Testis (tissue), 3 donors: ENCODE results near the gene IL23A. TPM values are rescaled to one million over a fixed set of nuclear protein-coding genes. Genes with fewer than 3 reads are reported as not detected.

Experiments
- polyA plus RNA-seq: library from polyadenylated mRNA; stranded (reverse); fragments of 350-450 nt; fragmentation: Illumina TruSeq; extraction: RNeasy Lipid Tissue Mini Kit (QIAGEN cat#74804); gene quantifications from one replicate; pipeline ENCODE4 v1.2.3, GENCODE V29; 2014; ENCODE audit warnings: low read depth, low replicate concordance; ENCODE audit not compliant: insufficient read depth
- small RNA-seq, 2 donors: library from RNA; depleted of rRNA; stranded (forward); fragments of <200 nt; gene quantifications; one replicate each; pipeline ENCODE3, GENCODE V24; 2016
- total RNA-seq, 2 donors: library from RNA; depleted of rRNA; stranded (reverse); fragments of >200 nt; gene quantifications; one replicate each; pipeline ENCODE4 v1.2.3, GENCODE V29; 2016

Gene IL23A
- total and polyA plus RNA-seq, 3 donors from 2014 or later, result 8.1 to 34.9 (median 8.4) TPM

Small RNAs within 50 kb of the gene (small RNA-seq; reads per million reads assigned to genes)
- 0 reads per million in 2 donors for gene RNU7-40P

Other genes with a start within 250 kb of the IL23A start
- 10 to 100 TPM; 61.0 to 81.4 TPM for gene PA2G4, start 234.3 kb upstream of the IL23A start, total RNA-seq
- gene PA2G4, start 234.3 kb upstream of the IL23A start, polyA plus RNA-seq, result 190 TPM
- gene RPL41, start 222.3 kb upstream of the IL23A start, total RNA-seq, result 1,000 to 10,000 TPM; 1,066 to 1,985 TPM
- gene RPL41, start 222.3 kb upstream of the IL23A start, polyA plus RNA-seq, result 2,323 TPM
- gene ZC3H10, start 220.6 kb upstream of the IL23A start, total RNA-seq, result 10 to 100 TPM; 16.2 to 20.6 TPM
- gene ZC3H10, start 220.6 kb upstream of the IL23A start, polyA plus RNA-seq, result 12.4 TPM
- 10 to 100 TPM; 72.0 to 99.8 TPM for gene ESYT1, start 210.6 kb upstream of the IL23A start, total RNA-seq
- 50.8 TPM for gene ESYT1, start 210.6 kb upstream of the IL23A start, polyA plus RNA-seq
- 100 to 1,000 TPM; 229 to 428 TPM for gene MYL6B, start 186.3 kb upstream of the IL23A start, total RNA-seq
- gene MYL6B, start 186.3 kb upstream of the IL23A start, polyA plus RNA-seq, result 480 TPM
- gene MYL6, start 180.5 kb upstream of the IL23A start, total RNA-seq, result 1,000 to 10,000 TPM in 1 of 2 donors, 100 to 1,000 TPM in 1; 939 to 1,373 TPM
- gene MYL6, start 180.5 kb upstream of the IL23A start, polyA plus RNA-seq, result 1,271 TPM
- 100 to 1,000 TPM; 106 to 148 TPM for gene SMARCC2, start 149.4 kb upstream of the IL23A start, total RNA-seq
- gene SMARCC2, start 149.4 kb upstream of the IL23A start, polyA plus RNA-seq, result 69.5 TPM
- 10 to 100 TPM; 63.7 to 70.2 TPM for gene RNF41, start 117.0 kb upstream of the IL23A start, total RNA-seq
- 49.3 TPM for gene RNF41, start 117.0 kb upstream of the IL23A start, polyA plus RNA-seq
- 10 to 100 TPM; 27.5 to 30.4 TPM for gene NABP2, start 114.5 kb upstream of the IL23A start, total RNA-seq
- 40.8 TPM for gene NABP2, start 114.5 kb upstream of the IL23A start, polyA plus RNA-seq
- under 1 TPM in 1 of 2 donors, not detected in 1; 0.87 TPM for gene SLC39A5, start 108.8 kb upstream of the IL23A start, total RNA-seq
- 3.9 TPM for gene SLC39A5, start 108.8 kb upstream of the IL23A start, polyA plus RNA-seq
- gene ANKRD52, start 80.5 kb upstream of the IL23A start, total RNA-seq, result 10 to 100 TPM; 26.8 to 32.3 TPM
- gene ANKRD52, start 80.5 kb upstream of the IL23A start, polyA plus RNA-seq, result 20.1 TPM
- gene COQ10A, start 71.9 kb upstream of the IL23A start, total RNA-seq, result 10 to 100 TPM; 24.2 to 26.9 TPM
- gene COQ10A, start 71.9 kb upstream of the IL23A start, polyA plus RNA-seq, result 10.6 TPM
- 10 to 100 TPM; 67.8 to 70.2 TPM for gene CS, start 38.6 kb upstream of the IL23A start, total RNA-seq
- 63.8 TPM for gene CS, start 38.6 kb upstream of the IL23A start, polyA plus RNA-seq
- gene CNPY2, start 22.9 kb upstream of the IL23A start, total RNA-seq, result 10 to 100 TPM; 62.4 to 63.3 TPM
- 82.5 TPM for gene CNPY2, start 22.9 kb upstream of the IL23A start, polyA plus RNA-seq
- 100 to 1,000 TPM; 105 to 155 TPM for gene PAN2, start 4.9 kb upstream of the IL23A start, total RNA-seq
- 119 TPM for gene PAN2, start 4.9 kb upstream of the IL23A start, polyA plus RNA-seq
- gene STAT2, start 21.2 kb downstream of the IL23A start, total RNA-seq, result 100 to 1,000 TPM; 110 to 122 TPM
- 57.0 TPM for gene STAT2, start 21.2 kb downstream of the IL23A start, polyA plus RNA-seq
- gene APOF, start 24.0 kb downstream of the IL23A start, total RNA-seq, result not detected
- not detected for gene APOF, start 24.0 kb downstream of the IL23A start, polyA plus RNA-seq
- gene TIMELESS, start 110.5 kb downstream of the IL23A start, total RNA-seq, result 10 to 100 TPM; 16.2 to 16.3 TPM
- 13.5 TPM for gene TIMELESS, start 110.5 kb downstream of the IL23A start, polyA plus RNA-seq
- 1 to 10 TPM in 1 of 2 donors, under 1 TPM in 1; 0.63 to 1.2 TPM for gene MIP, start 115.8 kb downstream of the IL23A start, total RNA-seq
- gene MIP, start 115.8 kb downstream of the IL23A start, polyA plus RNA-seq, result 1.1 TPM
- gene SPRYD4, start 129.7 kb downstream of the IL23A start, total RNA-seq, result 1 to 10 TPM; 6.8 to 6.9 TPM
- 2.6 TPM for gene SPRYD4, start 129.7 kb downstream of the IL23A start, polyA plus RNA-seq
- gene GLS2, start 149.3 kb downstream of the IL23A start, total RNA-seq, result 1 to 10 TPM; 3.8 to 4.7 TPM
- 2.2 TPM for gene GLS2, start 149.3 kb downstream of the IL23A start, polyA plus RNA-seq
- 10 to 100 TPM; 12.8 TPM for gene RBMS2, start 182.9 kb downstream of the IL23A start, total RNA-seq
- gene RBMS2, start 182.9 kb downstream of the IL23A start, polyA plus RNA-seq, result 15.8 TPM